IMR-90 (cell line): ENCODE data around the gene DCAF10.

Experiments used
- CEBPB ChIP-seq: IDR thresholded peaks from 2 replicates; pipeline ENCODE4 v1.6.1; 2012; ENCODE audit warnings: low read depth, low read length, improper control_type of control experiment
- ELK1 ChIP-seq: fragments of 150-350 bp; IDR thresholded peaks from 2 replicates; pipeline ENCODE4 v1.6.1; 2016; ENCODE audit warnings: low read depth, mild to moderate bottlenecking, low read length, moderate library complexity, borderline replicate concordance
- MXI1 ChIP-seq: IDR thresholded peaks from 2 replicates; pipeline ENCODE4 v1.6.1; 2012; ENCODE audit warnings: low read depth, mild to moderate bottlenecking, low read length, moderate library complexity, borderline replicate concordance
- POLR2A ChIP-seq: IDR thresholded peaks from 2 replicates; pipeline ENCODE4 v1.6.1; 2012; ENCODE audit warnings: mild to moderate bottlenecking, low read depth, low read length
- TF ChIP-seq, protein P1 (sequence below): conservative IDR thresholded peaks from 2 replicates; pipeline ENCODE4 v1.5.1; 2012; ENCODE audit warnings: mild to moderate bottlenecking, low read depth, low read length, improper control_type of control experiment
- TF ChIP-seq, protein P2 (sequence below): fragments of 150-350 bp; IDR thresholded peaks from 2 replicates; pipeline ENCODE4 v1.6.1; 2017; ENCODE audit warnings: mild to moderate bottlenecking, antibody characterized with exemption, low read length, low read depth

- TF ChIP-seq POLR2A, result no peak
- TF ChIP-seq, protein P1, sequence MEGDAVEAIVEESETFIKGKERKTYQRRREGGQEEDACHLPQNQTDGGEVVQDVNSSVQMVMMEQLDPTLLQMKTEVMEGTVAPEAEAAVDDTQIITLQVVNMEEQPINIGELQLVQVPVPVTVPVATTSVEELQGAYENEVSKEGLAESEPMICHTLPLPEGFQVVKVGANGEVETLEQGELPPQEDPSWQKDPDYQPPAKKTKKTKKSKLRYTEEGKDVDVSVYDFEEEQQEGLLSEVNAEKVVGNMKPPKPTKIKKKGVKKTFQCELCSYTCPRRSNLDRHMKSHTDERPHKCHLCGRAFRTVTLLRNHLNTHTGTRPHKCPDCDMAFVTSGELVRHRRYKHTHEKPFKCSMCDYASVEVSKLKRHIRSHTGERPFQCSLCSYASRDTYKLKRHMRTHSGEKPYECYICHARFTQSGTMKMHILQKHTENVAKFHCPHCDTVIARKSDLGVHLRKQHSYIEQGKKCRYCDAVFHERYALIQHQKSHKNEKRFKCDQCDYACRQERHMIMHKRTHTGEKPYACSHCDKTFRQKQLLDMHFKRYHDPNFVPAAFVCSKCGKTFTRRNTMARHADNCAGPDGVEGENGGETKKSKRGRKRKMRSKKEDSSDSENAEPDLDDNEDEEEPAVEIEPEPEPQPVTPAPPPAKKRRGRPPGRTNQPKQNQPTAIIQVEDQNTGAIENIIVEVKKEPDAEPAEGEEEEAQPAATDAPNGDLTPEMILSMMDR, result no peak
- TF ChIP-seq ELK1, result no peak
- TF ChIP-seq MXI1, result no peak
- TF ChIP-seq, protein P2, sequence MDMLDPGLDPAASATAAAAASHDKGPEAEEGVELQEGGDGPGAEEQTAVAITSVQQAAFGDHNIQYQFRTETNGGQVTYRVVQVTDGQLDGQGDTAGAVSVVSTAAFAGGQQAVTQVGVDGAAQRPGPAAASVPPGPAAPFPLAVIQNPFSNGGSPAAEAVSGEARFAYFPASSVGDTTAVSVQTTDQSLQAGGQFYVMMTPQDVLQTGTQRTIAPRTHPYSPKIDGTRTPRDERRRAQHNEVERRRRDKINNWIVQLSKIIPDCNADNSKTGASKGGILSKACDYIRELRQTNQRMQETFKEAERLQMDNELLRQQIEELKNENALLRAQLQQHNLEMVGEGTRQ, result no peak
- no peak for TF ChIP-seq CEBPB
Observed at GRCh38 chr9:37908283-37908682, 107.7 kb downstream of the DCAF10 start.
